GM12878 (cell line): ENCODE data around the gene KIF12. TPM values are rescaled to one million over a fixed set of nuclear protein-coding genes. Genes with fewer than 3 reads are reported as not detected.

Experiments used
- ATAC-seq: fragments of 200-7000 bp; cut with Tn5 transposase; 3 replicates; pipeline ENCODE4 v1.9.1; 2020; ENCODE audit warnings: mild to moderate bottlenecking, moderate library complexity
- BruUV-seq: library from RNA; stranded (reverse); fragments of 400-500 nt; replicated peaks from 2 replicates; lab custom pipeline; 2021; lab: Mats Ljungman, UMichigan
- CTCF ChIA-PET: fragments of 300-600 bp; sonication (Branson Sonifier 250); formaldehyde crosslinking; extraction: SDS; loops from one replicate; lab custom pipeline; 2021; ENCODE audit warnings: inconsistent platforms; lab: Yijun Ruan, JAX
- POLR2A ChIA-PET: fragments of 350-600 bp; formaldehyde crosslinking; extraction: SDS; loops from one replicate; lab custom pipeline; 2021; ENCODE audit warnings: inconsistent platforms; lab: Charles Lee
- RAD21 ChIA-PET: fragments of 300-600 bp; sonication (Branson Sonifier 250); formaldehyde crosslinking; loops from one replicate; lab custom pipeline; 2023; ENCODE audit warnings: antibody characterized with exemption; ENCODE audit not compliant: unreplicated experiment; lab: Charles Lee
- SMC1A ChIA-PET: fragments of 300-600 bp; sonication (Branson Sonifier 250); formaldehyde crosslinking; loops from one replicate; lab custom pipeline; 2023; ENCODE audit not compliant: unreplicated experiment, uncharacterized antibody; lab: Charles Lee
- DNase-seq: peaks from one replicate; pipeline ENCODE4 v3.0.0-alpha.2; 2011; ENCODE audit warnings: low read depth, low spot score
- FAIRE-seq: peaks from 3 replicates; lab custom pipeline; 2011; peaks lifted over from hg19 to GRCh38; lab: Jason Lieb, UNC
- H2AFZ ChIP-seq: 2 replicates; pipeline ENCODE4 v1.6.0; 2011; ENCODE audit warnings: low read depth, low read length, control low read depth; ENCODE audit not compliant: control insufficient read depth
- H3K27ac ChIP-seq: 2 replicates; pipeline ENCODE4 v1.5.1; 2011; ENCODE audit warnings: control low read depth; ENCODE audit not compliant: control insufficient read depth, insufficient read depth
- H3K27me3 ChIP-seq, 2 experiments: replicated peaks in 1 of 2; 2 replicates each; pipeline versions ENCODE4 v1.6.0 to v1.6.1; 2011; ENCODE audit warnings: low read length in 1 of 2; ENCODE audit not compliant: control insufficient read depth in 2 of 2, insufficient read depth in 2 of 2
- H3K36me3 ChIP-seq, 2 experiments: 2 replicates each; pipeline ENCODE4 v1.5.1; 2011; ENCODE audit warnings: low read length in 1 of 2; ENCODE audit not compliant: control insufficient read depth in 2 of 2, insufficient read depth in 2 of 2
- H3K4me1 ChIP-seq: 2 replicates; pipeline ENCODE4 v1.6.1; 2011; ENCODE audit warnings: mild to moderate bottlenecking, low read length, moderate library complexity, mixed read lengths; ENCODE audit not compliant: control insufficient read depth, insufficient read depth
- H3K4me2 ChIP-seq: 2 replicates; pipeline ENCODE4 v1.6.0; 2011; ENCODE audit warnings: control low read depth; ENCODE audit not compliant: control insufficient read depth, insufficient read depth
- H3K4me3 ChIP-seq: fragments of 200-600 bp; sonication (generic); 2 replicates; pipeline ENCODE4 v1.5.1; 2016
- H3K79me2 ChIP-seq: 2 replicates; pipeline ENCODE4 v1.6.0; 2011; ENCODE audit warnings: low read length; ENCODE audit not compliant: control insufficient read depth, insufficient read depth
- H3K9ac ChIP-seq: 2 replicates; pipeline ENCODE4 v1.8.0; 2011; ENCODE audit warnings: low read length, control low read depth, mixed read lengths; ENCODE audit not compliant: control insufficient read depth, insufficient read depth
- H3K9me3 ChIP-seq: replicated peaks from 3 replicates; pipeline ENCODE4 v1.5.1; 2011; ENCODE audit warnings: mild to moderate bottlenecking, low read length; ENCODE audit not compliant: control insufficient read depth, insufficient read depth
- H4K20me1 ChIP-seq: 2 replicates; pipeline ENCODE4 v1.6.0; 2011; ENCODE audit not compliant: control insufficient read depth, insufficient read depth
- CBFB ChIP-seq: IDR thresholded peaks from 2 replicates; pipeline ENCODE4 v1.6.1; 2016; ENCODE audit warnings: antibody characterized with exemption, low read depth
- CBX3 ChIP-seq: fragments of 200-600 bp; sonication (generic); IDR thresholded peaks from 2 replicates; pipeline ENCODE4 v1.6.1; 2016; ENCODE audit warnings: low read depth, borderline replicate concordance
- FOXM1 ChIP-seq: IDR thresholded peaks from 2 replicates; pipeline ENCODE4 v1.6.1; 2012; ENCODE audit warnings: low read depth, mild to moderate bottlenecking, inconsistent platforms, low read length, moderate library complexity
- HDAC6 ChIP-seq: fragments of 200-600 bp; sonication (generic); IDR thresholded peaks from one replicate; pipeline ENCODE4 v1.8.0; 2017; ENCODE audit warnings: antibody characterized with exemption; ENCODE audit not compliant: unreplicated experiment
- NFXL1 ChIP-seq: fragments of 450-650 bp; IDR thresholded peaks from 2 replicates; pipeline ENCODE4 v1.6.1; 2017; ENCODE audit warnings: antibody characterized with exemption, mild to moderate bottlenecking, borderline replicate concordance
- SPI1 ChIP-seq: IDR thresholded peaks from 2 replicates; pipeline ENCODE4 v1.6.1; 2011; ENCODE audit warnings: low read depth, mild to moderate bottlenecking, low read length, moderate library complexity, borderline replicate concordance; ENCODE audit not compliant: insufficient read depth
- WRNIP1 ChIP-seq: IDR thresholded peaks from 2 replicates; pipeline ENCODE4 v1.6.1; 2011; ENCODE audit warnings: low read depth, low read length, improper control_type of control experiment, borderline replicate concordance
- ZBTB40 ChIP-seq: fragments of 450-650 bp; IDR thresholded peaks from 2 replicates; pipeline ENCODE4 v1.6.1; 2016; ENCODE audit warnings: mild to moderate bottlenecking, moderate library complexity, borderline replicate concordance
- WGBS: methylation state at CpG from one replicate; pipeline ENCODE4 v1.1.6; 2016; ENCODE audit warnings: low lambda C conversion rate; ENCODE audit not compliant: insufficient replicate concordance, insufficient coverage; ENCODE audit errors: missing lambda C conversion rate; 5-methylcytosine and 5-hydroxymethylcytosine counted together
- in situ Hi-C: fragments of 300-500 bp; cut with MboI; formaldehyde crosslinking; loops from 9 replicates; pipeline ENCODE4 v1.14.3; 2018; ENCODE audit warnings: mixed read lengths
- intact Hi-C: fragments of 100-400 bp; cut with micrococcal nuclease; formaldehyde crosslinking; loops from one replicate; pipeline ENCODE4 v1.14.2; 2022; ENCODE audit not compliant: unreplicated experiment
- polyA plus RNA-seq, 11 experiments: library from polyadenylated mRNA; depleted of rRNA in 4 of 11; unstranded in 6 of 11; stranded (reverse) in 5 of 11; fragments of >200 nt; fragmentation: Nextera tagmentation in 4 of 11; fragmentation: Illumina TruSeq in 1 of 11; extraction: Ambion mirVana in 4 of 11; extraction: Trizol in 1 of 11; gene quantifications; 1 replicate in 1 of 11; 2 replicates in 10 of 11; pipeline versions ENCODE4 v1.2.1 to v1.2.3, GENCODE V29; 2011 to 2016; ENCODE audit warnings: inconsistent platforms in 2 of 11, missing spikeins in 2 of 11, low read depth in 1 of 11
- total RNA-seq, 4 experiments: library from RNA; depleted of rRNA in 3 of 4; stranded (reverse); fragments of >200 nt in 3 of 4; fragmentation: Illumina TruSeq in 1 of 4; extraction: Trizol in 1 of 4; gene quantifications; 2 replicates each; pipeline versions ENCODE4 v1.2.1 to v1.2.3, GENCODE V29; 2013 to 2021
- TF ChIP-seq, protein P1 (sequence below): fragments of 450-650 bp; formaldehyde crosslinking; IDR thresholded peaks from 2 replicates; pipeline ENCODE4 v1.5.0; 2022; ENCODE audit warnings: mild to moderate bottlenecking, missing genetic modification characterization

KIF12 gene
- total and polyA plus RNA-seq, 10 of the 15 experiments (the other 5 are each of a cell fraction or from before 2014, with no cell fraction given), result not detected

GRCh38 chr9:114088571-114089170 lies 10.4 kb downstream of the KIF12 start:
- Histone ChIP-seq H3K4me3 (no peak overlapping the region), H3K27me3 (peaks cover 0 to 5% of the 10 kb centered on the region in 2 experiments; a peak in 2 of 4 replicates), H3K36me3 (no peaks in the 10 kb centered on the region), H3K27ac (no peak overlapping the region), H3K79me2 (no peaks in the 10 kb centered on the region), H3K9ac (no peak overlapping the region), H2AFZ (no peak overlapping the region), H3K4me1 (no peaks in the 10 kb centered on the region), H3K9me3 (no peaks in the 10 kb centered on the region), H3K4me2 (no peak overlapping the region), H4K20me1 (no peaks in the 10 kb centered on the region)
- BruUV-seq, result no TSS peak
- in situ Hi-C loops (loop anchor here (25.0 kb wide), 1 partner anchor 199 kb away; no protein-coding TSS in a partner anchor), intact Hi-C loops (no loop called here)
- DNase-seq, result no peak
- RAD21 ChIA-PET, result no interaction called here
- WGBS, result 42% methylated on average over 7 of the region's 7 CpGs
- SMC1A ChIA-PET, result interaction anchor here (0.6 kb wide), 1 partner anchor 267 kb away, joined by 3 read pairs; no protein-coding TSS in a partner anchor
- CTCF ChIA-PET, result no interaction called here
- no peak for ATAC-seq
- POLR2A ChIA-PET, result no interaction called here
- TF ChIP-seq SPI1, result no peak
- TF ChIP-seq NFXL1, result no peak
- no peak for TF ChIP-seq CBFB
- no peak for TF ChIP-seq FOXM1
- no peak for FAIRE-seq

DNA sequence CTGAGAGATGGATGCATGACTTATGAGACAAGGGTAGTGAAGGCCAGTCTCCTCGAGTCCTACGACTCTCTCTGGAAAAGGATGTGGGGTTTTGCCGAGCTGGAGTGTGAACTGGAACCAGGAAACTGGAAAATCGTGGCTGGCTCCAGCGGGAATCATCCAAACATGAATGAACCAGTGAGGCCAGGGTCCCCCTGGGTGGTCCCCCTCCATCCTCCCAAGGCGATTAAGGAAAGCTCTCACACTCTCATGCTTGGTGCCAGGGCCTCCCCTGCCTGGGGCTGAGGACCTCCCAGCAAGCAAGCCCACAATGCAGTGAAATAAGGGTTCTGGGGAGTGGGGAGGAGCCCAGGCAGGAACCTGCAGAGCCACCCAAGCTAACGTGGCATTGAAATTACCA lies 11.4 kb downstream of the KIF12 start:
- peaks cover 0 to 5% of the 10 kb centered on the region in 2 experiments; a peak in 3 of 4 replicates for H3K27me3 ChIP-seq
- no peak for DNase-seq
- no peak overlapping the region for H3K4me3 ChIP-seq
- H3K9ac ChIP-seq, result no peak overlapping the region
- ChIA-PET POLR2A (no interaction called here), RAD21 (no interaction called here), CTCF (no interaction called here), SMC1A (no interaction called here)
- H3K36me3 ChIP-seq, result no peaks in the 10 kb centered on the region
- intact Hi-C loops (no loop called here), in situ Hi-C loops (loop anchor here (25.0 kb wide), 1 partner anchor 200 kb away; no protein-coding TSS in a partner anchor)
- no peak overlapping the region for H3K27ac ChIP-seq
- no peaks in the 10 kb centered on the region for H3K4me1 ChIP-seq
- FAIRE-seq, result no peak
- no peak overlapping the region for H2AFZ ChIP-seq
- no peak overlapping the region for H3K4me2 ChIP-seq
- no TSS peak for BruUV-seq
- no peaks in the 10 kb centered on the region for H3K9me3 ChIP-seq
- H3K79me2 ChIP-seq, result no peaks in the 10 kb centered on the region
- WGBS, result 14% methylated on average over 7 of the region's 7 CpGs
- H4K20me1 ChIP-seq, result no peaks in the 10 kb centered on the region
- no peak for ATAC-seq
- no peak for TF ChIP-seq ZBTB40
- TF ChIP-seq, protein P1, sequence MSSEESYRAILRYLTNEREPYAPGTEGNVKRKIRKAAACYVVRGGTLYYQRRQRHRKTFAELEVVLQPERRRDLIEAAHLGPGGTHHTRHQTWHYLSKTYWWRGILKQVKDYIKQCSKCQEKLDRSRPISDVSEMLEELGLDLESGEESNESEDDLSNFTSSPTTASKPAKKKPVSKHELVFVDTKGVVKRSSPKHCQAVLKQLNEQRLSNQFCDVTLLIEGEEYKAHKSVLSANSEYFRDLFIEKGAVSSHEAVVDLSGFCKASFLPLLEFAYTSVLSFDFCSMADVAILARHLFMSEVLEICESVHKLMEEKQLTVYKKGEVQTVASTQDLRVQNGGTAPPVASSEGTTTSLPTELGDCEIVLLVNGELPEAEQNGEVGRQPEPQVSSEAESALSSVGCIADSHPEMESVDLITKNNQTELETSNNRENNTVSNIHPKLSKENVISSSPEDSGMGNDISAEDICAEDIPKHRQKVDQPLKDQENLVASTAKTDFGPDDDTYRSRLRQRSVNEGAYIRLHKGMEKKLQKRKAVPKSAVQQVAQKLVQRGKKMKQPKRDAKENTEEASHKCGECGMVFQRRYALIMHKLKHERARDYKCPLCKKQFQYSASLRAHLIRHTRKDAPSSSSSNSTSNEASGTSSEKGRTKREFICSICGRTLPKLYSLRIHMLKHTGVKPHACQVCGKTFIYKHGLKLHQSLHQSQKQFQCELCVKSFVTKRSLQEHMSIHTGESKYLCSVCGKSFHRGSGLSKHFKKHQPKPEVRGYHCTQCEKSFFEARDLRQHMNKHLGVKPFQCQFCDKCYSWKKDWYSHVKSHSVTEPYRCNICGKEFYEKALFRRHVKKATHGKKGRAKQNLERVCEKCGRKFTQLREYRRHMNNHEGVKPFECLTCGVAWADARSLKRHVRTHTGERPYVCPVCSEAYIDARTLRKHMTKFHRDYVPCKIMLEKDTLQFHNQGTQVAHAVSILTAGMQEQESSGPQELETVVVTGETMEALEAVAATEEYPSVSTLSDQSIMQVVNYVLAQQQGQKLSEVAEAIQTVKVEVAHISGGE (CRISPR knock-in tag), result no peak
- TF ChIP-seq WRNIP1, result no peak
- no peak for TF ChIP-seq CBX3
- TF ChIP-seq HDAC6, result no peak
